CD4-positive, alpha-beta T cell treated with Interleukin-10 for 1 hour (primary cell): Measurements from ENCODE around the gene NUP43.
"Not testable (repeated sequence)": the region's sequence is repeated elsewhere in the genome, so short reads cannot be mapped to it uniquely, and the experiment has no call there.

Experiments
- DNase-seq: peaks from one replicate; pipeline ENCODE4 v3.0.0-alpha.2; 2020

Gene NUP43

GRCh38 chr6:149683256-149683859 is 63.0 kb downstream of the NUP43 start:
- DNase-seq, result no peak

GRCh38 chr6:149681845-149682244 is 64.5 kb downstream of the NUP43 start:
- not testable (repeated sequence) for DNase-seq

- DNase-seq, result no peak
These were observed 65.1 kb downstream of the NUP43 start for GRCh38 chr6:149681209-149681608.

GRCh38 chr6:149680503-149680902 is 65.8 kb downstream of the NUP43 start:
- no peak for DNase-seq
